Ureter (tissue), 1 donor: Measurements from ENCODE around the gene TLCD4. TPM values are rescaled to one million over a fixed set of nuclear protein-coding genes. Genes with fewer than 3 reads are reported as not detected.

Experiments
- DNase-seq: peaks from one replicate; pipeline ENCODE4 v3.0.0-alpha.2; 2020; ENCODE audit warnings: low spot score
- total RNA-seq: library from RNA; stranded (reverse); gene quantifications from one replicate; pipeline ENCODE4 v1.2.4, GENCODE V29; 2023
- donor health status: DM: yes; HTN: yes; CAD: no.

TLCD4 gene
- total RNA-seq, 1 donor from 2014 or later, result 18.2 TPM

DNA sequence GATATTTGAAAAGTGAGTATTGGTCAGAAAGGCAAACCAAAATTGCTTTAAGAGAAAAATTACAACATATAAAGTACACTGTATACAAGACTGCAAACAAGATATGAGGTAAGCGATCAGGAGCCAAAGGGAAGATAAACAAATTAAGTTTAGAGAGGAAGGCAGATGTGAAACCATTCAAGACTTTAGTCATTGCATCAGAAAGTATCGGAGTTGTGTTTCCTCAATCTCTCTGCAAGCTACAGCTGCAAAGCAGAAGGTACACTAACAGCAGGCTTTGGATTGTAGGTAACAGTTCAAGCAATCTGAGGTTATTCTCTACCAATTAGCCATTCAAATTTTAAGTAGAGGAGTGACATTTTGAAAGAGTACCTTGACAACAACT is 21.3 kb upstream of the TLCD4 start:
- DNase-seq, result no peak

DNA sequence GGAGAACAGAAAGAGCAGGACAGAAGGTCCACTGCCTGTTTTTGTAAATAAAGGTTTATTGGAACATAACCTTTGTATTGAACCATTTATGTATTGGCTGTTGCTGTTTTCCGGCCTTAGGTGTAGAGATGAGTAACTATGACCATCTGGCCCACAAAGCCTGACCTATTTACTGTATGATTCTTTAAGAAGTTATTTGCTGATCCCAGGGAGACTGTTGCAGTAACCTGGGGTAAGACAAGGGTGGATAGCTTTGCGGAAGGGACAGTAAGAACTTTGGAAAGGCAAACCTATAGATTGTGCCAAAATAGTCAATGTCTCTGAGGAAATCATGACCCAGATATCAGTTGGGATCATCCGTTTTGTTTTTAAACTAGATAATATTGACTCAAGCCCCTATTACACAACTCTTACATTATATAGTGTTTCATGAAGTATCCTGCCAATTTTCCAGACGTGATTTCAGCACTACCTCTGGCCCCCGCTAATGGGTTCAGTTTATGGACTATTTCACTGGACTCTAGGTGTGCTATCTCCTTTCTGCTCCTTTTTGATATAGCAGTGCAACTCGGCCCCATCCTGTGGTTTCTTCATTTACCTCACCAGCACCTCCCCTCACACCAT is 20.8 kb upstream of the TLCD4 start:
- no peak for DNase-seq

DNA sequence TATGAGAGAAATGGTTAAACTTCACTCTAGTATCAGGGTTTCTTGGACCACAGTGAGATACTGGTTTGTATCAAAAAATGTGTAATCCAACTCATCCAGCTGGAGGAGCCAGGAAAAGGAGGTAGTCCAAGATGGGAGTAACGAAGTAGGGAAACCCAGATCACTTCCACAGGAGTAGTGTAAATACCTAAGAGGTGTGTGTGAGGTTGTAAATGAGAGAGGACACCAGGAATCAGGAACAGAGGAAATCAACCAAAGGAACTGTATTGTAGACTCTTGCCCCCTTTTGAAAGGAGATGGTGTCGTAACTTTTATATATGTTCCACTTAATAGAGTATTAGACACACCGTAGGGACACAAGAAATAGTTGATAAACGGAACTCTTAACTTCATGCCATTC is 19.7 kb upstream of the TLCD4 start:
- DNase-seq, result no peak

DNA sequence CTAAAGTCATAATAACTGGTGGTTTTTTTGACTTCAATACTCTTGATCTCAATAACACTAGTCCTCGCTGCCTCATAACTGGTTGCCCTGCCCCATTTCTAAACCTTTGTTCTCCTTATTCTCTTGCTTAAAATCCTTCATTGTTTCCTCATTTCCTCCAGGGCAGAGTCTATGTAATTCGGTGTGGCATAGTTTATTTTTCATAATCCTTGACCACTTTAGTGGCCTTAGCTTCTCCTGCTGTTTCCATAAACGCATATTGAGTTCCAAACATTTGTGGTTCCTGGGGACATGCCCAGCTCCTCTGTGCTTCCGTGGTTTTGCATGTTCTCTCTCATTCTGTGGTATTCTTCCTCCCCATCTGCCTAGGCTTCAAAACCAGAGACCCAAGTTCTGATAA is 19.0 kb upstream of the TLCD4 start:
- no peak for DNase-seq

DNA sequence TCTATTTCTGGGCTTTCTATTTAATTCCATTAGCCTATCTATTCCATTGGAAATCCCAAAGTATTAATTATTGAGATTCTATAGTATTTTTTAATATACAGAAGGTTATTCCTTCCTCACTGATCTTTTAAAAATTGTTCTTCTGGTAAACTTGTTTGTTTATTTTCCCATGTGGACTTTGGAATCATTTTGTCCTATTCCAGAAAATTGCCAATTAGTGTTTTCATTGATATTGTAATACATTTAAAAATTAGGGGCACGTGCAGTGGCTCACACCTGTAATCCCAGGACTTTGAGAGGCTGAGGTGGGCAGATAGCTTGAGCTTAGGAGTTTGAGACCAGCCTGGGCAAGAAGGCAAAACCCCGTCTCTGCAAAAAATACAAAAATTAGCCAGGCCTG is 8.4 kb upstream of the TLCD4 start:
- DNase-seq, result no peak

DNA sequence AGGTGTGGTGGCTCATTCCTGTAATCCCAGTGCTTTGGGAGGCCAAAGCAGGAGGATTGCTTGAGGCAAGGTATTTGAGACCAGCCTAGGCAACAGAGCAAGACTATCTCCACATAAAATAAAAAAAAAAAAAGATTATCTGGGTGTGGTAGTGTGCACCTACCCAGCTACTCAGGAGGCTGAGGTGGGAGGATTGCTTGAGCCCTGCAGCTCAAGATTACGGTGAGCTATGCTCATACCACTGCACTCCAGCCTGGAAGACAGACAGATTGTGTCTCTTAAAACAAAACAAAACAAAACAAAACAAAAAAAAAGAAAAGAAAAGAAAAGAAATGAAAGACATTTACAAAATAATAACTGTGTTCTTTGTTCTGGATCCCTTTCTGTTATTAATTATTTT is 6.1 kb upstream of the TLCD4 start:
- no peak for DNase-seq

DNA sequence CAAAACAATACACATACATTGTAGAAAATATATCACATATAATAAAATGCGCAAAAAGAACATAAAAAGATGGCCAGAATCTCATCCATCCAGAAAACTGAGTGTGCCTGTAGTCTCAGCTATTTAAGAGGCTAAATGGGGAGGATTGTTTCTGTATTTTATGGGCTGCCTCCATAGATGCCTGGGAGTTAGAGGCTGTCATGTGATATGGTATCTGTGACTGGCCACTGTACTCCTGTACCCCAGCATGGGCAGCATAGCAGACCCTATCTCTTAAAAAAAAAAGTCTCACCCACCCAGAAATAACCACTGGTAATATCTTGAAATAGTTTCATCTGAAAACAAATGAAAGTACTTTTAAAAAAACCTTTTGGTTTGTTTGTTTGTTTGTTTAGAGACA is 3.5 kb upstream of the TLCD4 start:
- no peak for DNase-seq

DNA sequence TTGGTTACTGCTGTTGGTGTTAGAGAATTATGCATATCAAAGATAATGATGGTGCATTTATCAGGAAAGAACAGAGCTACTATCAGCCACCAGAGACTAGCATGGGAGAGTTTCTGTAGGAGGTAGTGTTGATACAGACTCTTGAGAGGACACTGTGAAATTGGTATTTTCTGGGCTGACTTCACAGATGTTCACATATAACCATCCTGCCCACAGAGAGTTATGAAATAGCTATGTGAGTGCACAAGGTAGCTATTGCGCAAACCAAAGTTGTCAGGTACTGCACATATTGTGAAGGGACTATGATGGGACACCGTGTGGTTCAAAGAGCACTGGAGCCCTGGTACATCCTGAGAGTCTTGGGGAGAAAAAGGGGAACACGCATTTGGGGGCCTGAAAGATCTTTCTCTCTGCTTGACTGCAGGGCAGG is 1.4 kb upstream of the TLCD4 start:
- DNase-seq, result no peak

DNA sequence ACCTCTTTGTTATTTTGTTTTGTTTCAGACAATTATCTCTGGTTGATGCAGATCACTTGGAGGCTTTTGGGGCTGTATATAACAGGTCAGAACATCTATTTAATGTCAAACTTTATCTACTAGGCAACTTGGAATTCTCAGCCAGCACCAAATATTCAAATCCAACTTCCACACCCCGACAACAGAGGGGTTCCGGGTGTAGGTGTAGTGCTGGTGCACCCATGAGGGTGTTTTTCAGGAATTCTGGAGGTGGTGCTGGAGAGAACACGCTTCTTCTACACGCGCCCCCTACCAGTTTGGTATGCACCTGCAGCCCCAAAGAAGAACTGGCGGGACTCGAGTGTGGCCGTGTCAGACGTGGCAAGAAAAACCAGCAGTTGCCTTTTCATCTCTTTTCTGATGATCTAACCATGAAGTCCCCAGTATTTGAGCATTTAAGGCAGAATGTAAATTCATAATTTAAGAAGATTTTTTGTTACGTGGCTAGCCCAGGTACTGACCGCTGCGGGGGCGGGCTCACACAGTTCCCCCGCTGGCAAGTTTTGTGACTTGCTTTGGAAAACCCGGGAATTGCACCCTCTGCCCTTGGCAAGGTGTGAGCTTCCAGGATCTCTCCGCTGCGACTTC is 462 bp upstream of the TLCD4 start:
- peak; percentile 64 for DNase-seq

DNA sequence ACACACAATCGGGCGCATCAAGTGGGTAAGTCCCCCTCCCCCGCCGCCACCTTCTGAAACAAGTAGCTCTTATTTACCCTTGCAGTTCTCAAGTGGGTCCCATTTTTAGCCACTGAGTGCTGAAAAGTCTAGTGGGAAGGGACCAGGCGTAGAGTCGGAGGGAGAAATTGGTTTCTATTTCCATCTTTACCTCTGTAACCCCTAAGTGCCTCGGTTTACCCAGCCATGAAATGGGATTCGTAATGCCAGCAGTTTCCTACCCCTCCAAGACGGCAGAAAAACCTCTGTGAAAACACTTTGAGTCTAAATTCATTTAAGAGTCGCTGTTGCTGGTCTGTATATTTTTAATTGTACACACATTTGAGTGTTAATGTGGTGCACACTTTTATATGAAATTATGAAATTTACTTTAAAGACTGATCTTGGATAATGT is 928 bp downstream of the TLCD4 start:
- DNase-seq, result no peak

DNA sequence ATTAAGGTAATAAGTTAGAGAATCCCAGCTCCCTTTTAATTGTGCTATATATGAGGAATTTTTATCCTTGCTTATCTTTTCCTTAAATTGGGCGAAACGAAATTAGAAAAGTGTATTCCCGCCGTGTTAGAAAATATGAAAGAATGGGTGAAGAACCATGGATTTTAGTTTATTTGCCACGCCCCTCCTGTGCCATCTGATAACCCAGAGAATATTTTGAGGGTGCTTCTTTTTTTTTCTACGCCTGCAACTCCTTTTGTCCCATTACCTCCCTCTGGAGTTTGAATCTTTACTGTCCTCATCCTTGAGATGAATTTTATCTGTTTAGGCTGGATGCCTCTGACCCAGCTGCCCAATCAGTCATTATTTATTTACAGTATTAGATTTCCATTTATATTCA is 1.6 kb downstream of the TLCD4 start:
- no peak for DNase-seq

DNA sequence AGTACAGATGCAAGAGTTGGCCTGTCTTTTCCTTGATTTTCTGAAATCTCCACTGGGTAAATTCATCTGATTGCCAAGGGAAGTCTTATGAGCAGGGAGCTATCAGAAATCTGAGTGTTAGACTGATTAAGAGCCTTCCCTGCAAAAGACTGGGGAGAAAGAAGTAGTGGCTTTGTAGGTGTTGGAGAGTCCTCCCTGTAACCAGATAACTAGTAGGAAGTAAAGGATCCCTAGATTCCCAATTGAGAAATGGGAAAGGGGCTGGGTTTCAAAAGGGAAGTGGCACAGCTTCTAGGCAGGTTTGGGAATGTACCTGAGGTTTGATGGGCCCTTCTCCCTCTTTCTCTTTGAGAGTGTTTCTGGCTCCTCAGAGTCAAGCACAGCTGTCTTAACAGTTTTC is 2.1 kb downstream of the TLCD4 start:
- no peak for DNase-seq

DNA sequence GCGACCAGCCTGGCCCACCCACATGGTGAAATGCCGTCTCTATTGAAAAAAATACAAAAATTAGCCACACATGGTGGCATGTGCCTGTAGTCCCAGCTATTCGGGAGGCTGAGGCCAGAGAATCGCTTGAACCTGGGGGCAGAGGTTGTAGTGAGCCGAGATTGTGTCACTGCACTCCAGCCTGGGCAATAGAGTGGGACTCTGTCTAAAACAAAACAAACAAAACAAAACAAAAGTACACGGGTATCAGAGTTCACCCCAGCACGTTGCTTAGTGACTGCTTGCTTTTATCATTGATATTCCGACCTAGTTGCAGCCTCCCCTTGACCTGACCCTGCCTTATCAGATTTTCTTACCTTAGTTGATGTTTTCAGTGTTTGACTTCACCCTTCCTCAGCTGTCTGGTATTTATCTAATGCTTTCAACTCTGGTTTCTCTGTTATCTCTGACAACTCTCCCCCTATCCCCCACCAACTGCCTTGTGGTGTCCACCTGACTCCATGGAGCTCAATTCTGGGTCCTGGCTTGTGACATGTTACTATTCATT is 5.1 kb downstream of the TLCD4 start:
- DNase-seq, result no peak

DNA sequence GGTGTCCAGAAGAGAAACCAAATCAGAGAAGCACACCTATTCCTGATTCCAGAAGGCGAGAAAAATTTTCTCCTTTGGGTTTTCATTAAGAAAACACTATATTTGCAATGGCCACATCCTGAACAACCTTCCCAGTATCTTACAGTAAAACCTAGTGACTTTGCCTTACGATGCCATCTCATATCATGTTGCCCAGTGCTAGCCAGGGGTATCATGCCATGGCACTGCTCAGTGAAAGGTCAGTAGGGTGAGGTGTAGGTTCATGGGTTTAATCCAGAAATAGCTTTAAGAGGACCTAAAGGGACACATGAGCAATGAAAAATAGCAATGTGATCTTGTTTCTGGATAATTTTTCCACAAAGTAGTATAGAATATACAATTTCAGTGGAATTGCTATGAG is 7.2 kb downstream of the TLCD4 start:
- no peak for DNase-seq

DNA sequence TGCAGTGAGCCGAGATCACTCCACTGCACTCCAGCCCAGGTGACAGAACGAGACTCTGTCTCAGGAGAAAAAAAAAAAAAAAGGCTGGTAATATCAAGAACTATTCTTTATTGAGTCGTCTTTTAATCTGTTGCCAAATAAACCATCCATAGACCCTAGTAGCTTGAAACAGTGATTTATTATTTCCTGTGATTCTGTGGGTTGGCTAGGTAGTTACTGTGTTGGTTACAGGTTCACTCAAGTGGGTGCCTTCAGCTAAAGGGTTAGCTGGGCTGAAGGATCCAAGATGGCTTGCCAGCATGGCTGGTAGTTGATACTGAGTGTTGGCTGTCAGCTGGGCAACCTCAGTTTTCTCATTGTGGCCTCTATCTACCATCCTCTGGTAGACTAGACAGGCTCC is 9.2 kb downstream of the TLCD4 start:
- DNase-seq, result no peak

DNA sequence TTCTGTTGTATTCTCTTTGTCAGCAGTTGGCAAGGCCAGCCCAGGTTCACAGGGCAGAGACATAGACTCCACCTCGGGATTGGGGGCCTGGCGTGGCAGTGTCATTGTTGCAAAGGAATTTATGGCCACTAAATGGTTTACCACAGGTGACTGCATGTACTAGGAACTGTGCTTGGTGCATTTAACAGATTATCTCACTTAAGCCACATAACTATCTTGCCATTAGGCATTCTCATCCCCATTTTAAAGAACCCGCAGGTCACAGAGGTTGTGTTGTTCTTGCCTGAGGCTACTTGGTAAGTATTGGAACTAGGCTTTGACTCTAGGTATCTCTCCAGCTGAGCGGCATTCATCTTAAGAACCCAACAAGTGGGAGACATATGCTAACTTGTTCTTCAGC is 9.7 kb downstream of the TLCD4 start:
- no peak for DNase-seq

DNA sequence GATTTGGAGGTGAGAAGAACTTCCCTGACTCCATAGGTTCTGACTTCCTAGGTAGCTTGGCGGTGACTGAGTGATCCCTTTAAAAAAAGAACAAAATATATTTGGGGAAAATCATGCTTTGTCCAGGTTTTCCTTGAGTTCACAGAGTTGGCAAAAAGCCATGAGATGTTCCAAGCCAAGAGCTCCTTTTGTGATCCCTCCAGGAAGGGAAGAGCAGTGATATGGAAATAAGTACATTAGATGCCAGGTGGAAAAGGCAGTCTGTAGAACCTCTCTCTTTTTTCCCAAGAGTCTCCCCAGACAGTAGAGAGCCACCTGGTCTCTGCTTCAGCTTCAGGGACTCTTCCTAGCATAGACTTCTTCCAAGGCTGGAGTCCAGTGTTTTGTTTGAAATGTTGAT is 10.2 kb downstream of the TLCD4 start:
- no peak for DNase-seq

DNA sequence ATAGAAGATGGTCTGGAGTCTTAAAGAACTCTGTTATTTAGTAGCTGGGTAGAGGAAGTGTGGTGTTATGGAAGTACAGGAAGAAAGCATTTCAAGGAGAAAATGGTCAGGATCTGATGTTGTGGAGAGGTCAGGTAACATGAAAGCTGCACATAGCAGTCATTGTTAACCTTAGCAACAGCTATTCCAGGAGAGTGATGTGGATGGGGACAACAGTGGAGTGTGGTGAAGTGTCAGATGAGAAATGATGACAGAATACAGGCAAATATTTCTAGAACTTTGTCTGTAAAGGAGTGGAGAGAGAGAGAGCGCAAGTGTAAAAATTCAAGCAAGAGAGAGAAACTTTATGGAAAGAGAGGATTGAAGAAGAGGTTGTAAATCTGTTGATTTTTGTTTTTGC is 15.6 kb downstream of the TLCD4 start:
- no peak for DNase-seq

DNA sequence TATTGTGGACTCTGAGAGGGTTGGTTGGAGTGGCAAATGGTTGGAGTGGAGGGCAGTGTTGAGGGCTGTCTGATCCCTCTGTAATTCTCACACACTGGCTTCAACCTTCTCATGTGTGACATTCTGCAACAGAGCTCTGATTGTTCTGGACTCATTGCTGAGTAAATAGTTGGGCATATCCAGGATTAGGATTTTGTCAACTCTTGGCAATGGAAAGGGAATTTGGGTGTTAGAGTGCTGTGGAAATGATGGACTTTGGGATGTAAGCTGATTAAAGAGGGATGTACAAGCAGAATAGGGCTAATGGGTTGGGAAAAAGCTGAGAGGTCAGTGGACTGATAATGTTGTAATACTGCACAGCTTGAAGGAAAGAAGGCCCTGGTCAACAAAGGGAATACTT is 16.5 kb downstream of the TLCD4 start:
- DNase-seq, result no peak

DNA sequence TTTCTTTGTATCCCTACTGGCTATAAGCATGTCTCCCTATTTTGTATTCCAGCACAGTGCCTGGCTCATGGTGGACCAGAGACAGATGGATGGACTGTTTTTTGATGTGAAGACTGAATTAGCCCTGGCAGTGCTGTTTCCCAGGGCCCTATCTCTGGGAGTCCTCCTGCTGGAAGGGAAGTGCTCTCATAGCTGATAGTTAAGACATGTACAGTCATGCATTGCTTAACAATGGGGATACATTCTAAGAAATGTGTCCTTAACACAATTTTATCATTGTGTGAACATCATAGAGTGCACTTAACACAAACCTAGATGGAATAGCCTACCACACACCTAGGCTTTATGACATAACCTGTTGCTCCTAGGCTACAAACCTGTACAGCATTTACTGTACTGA is 21.1 kb downstream of the TLCD4 start:
- DNase-seq, result no peak

DNA sequence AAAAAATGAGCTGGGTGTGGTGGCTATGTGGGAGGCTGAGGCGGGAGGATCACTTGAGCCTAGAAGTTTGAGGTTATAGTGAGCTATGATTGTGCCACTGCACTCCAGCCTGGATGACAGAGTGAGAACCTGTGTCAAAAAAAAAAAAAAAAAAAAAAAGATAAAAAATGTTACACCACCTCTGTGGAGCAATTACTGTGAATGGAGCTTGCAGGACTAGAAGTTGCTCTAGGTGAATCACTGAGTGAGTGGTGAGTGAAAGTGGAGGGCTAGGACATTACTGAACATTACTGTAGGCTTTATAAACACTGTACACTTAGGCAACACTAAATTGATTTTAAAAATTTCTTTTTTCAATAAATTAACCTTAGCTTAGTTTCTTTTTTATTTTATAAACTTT is 21.9 kb downstream of the TLCD4 start:
- no peak for DNase-seq

DNA sequence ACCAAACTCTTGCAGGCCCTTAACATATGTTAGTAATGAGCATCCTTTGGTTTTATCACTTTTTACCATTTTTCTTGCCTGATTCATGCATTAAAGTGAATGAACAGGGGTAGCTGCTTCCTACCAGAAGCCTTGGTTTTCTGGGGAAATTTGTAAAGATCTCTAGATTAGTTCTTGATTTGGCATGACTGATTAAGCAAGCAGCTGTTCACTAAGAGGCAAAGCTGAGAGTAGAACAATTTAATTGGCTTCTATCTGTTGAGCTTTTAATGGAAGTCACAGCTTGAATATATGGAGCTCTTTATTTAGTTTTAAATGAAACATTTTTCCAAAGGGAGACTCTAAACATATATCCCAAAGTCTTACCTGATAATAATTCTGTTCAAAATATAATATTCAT is 23.6 kb downstream of the TLCD4 start:
- DNase-seq, result no peak

DNA sequence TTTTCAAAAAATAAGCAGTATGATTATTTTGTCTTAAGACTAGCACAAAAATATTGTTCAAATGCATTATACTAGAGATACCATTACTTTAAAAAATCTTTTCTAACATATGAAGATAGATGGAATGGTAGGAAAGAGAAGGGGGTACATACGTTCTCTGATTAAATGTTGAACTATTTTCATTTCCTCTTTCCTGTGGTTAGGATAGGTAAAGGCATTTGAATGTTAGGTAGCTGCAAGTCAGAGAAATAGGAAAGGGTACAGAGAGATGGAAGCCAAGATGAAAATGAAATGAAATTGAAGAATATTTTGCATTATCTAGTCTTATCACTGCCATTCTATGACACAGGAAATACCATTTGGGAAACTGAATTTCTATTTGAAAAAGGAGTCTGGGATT is 28.3 kb downstream of the TLCD4 start:
- no peak for DNase-seq

DNA sequence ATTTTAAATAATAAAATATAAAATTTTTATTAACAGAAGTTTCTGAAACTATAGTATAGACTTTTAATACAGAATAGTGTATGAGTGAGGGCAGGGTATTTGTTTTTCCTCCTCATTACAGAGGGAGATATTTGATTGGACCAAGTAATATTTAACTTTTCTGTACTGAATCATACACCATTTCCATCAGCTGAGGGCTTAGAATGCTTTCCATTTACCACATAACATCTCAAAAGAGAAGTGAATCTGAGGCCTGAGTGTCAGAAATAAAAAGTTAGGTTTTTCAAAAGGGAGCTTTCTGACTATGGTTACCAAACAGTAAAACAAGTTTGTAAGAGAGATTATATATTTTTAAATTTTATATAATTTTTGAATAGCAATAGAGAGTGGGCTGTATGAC is 29.5 kb downstream of the TLCD4 start:
- DNase-seq, result no peak
